Measurements from ENCODE around the gene CRADD.

Gene CRADD

DNA sequence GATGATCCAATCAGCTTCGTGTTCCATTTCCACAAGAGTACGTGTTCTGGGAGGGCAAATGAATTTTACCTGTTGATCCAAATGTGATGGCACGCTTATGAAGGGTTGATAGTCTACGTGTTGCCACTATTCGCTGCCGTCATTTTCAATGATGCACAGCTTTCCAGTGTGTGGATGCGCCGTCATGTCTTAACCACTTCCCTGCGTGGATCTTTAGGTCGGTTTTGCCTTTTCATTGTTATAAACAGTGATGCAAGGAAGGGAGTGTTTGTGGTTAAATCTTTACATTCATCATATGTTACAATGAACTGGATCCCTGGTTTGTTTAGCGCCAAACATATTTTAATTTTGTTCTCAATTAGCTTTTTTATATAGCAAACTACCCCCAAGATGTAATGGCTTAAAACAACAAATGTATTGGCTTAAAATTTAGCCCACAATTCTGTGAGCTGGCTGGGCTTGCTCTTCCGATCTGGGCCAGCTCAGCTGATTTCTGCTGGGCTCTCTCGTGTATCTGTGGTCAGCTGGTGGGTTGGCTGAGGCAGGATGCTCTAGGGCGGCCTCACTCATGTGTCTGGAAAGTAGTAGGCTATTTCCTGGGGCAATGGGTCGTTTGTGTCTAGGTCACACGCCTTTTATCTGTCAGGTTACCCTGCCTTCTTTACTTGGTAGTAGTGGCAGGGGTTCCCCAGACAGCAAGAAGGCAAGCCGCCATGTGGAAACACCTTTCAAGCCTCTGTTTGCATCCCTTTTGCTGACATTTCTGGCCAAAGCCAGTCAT, 176.7 kb downstream of the CRADD start:
- Histone ChIP-seq H3K4me3 (ENCODE audit: low read depth, low read length) (no peak overlapping the region), H3K4me1 (ENCODE audit: control insufficient read depth, insufficient read depth, low read length) (no peaks in the 10 kb centered on the region), H3K9me3 (ENCODE audit: control insufficient read depth, insufficient read depth, low read depth, low read length) (no peaks in the 10 kb centered on the region), H3K36me3 (ENCODE audit: control insufficient read depth in 2 of 2, insufficient read depth in 1 of 2, low read length in 2 of 2) (no peaks in the 10 kb centered on the region), H3K27ac (ENCODE audit: extremely low read depth, low read depth, low read length) (no peak overlapping the region)
- TF ChIP-seq ZNF24 (tag by site-specific recombination; IDR thresholded peaks at IDR 0.05) (no peak), SCRT2 (tag by site-specific recombination; IDR thresholded peaks at IDR 0.05) (peak; percentile 41), KLF1 (tag by site-specific recombination; IDR thresholded peaks at IDR 0.05) (no peak)
- ChIA-PET CTCF (no interaction called here), POLR2A (no interaction called here)

DNA sequence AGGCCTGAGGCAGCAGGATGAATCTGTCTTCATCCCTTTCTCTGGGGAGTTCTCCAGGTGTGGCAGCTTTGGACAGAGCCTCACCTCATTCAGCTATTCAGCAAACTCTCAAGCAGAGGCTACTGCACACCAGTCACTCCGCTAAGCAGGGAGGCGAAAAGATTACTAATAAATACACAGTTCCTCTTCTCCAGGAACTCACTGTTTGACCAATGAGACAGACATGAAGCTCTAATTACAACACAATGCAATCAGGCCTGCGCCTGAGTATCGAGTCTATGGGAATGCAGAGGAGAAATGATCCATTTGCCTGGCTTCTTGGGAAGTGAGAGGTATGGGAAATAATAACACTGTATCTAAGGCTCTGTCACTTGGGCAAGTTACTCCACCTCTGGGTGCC, 178.1 kb downstream of the CRADD start:
- Histone ChIP-seq H3K4me1 (ENCODE audit: control insufficient read depth, insufficient read depth, low read length) (no peaks in the 10 kb centered on the region), H3K27ac (ENCODE audit: extremely low read depth, low read depth, low read length) (no peak overlapping the region), H3K4me3 (ENCODE audit: low read depth, low read length) (no peak overlapping the region), H3K9me3 (ENCODE audit: control insufficient read depth, insufficient read depth, low read depth, low read length) (no peaks in the 10 kb centered on the region), H3K36me3 (ENCODE audit: control insufficient read depth in 2 of 2, insufficient read depth in 1 of 2, low read length in 2 of 2) (no peaks in the 10 kb centered on the region)
- ChIA-PET POLR2A (no interaction called here), CTCF (no interaction called here)
- TF ChIP-seq KLF1 (tag by site-specific recombination; IDR thresholded peaks at IDR 0.05) (no peak), ZBTB48 (tag by site-specific recombination; IDR thresholded peaks at IDR 0.05) (no peak), ZNF701 (tag by site-specific recombination; IDR thresholded peaks at IDR 0.05) (no peak), SCRT1 (tag by site-specific recombination; IDR thresholded peaks at IDR 0.05; ENCODE audit: borderline replicate concordance) (no peak), ZNF660 (tag by site-specific recombination; IDR thresholded peaks at IDR 0.05) (no peak), ZNF266 (tag by site-specific recombination; IDR thresholded peaks at IDR 0.05; ENCODE audit: low read depth) (no peak), ZNF202 (tag by site-specific recombination; IDR thresholded peaks at IDR 0.05; ENCODE audit: borderline replicate concordance) (no peak), ZNF544 (tag by site-specific recombination; IDR thresholded peaks at IDR 0.05) (no peak), ZNF530 (tag by site-specific recombination; IDR thresholded peaks at IDR 0.05; ENCODE audit: low read depth) (no peak), ZNF549 (tag by site-specific recombination; IDR thresholded peaks at IDR 0.05) (no peak), REPIN1 (tag by site-specific recombination; IDR thresholded peaks at IDR 0.05; ENCODE audit: low read depth) (no peak)
- TF ChIP-seq, protein P1, sequence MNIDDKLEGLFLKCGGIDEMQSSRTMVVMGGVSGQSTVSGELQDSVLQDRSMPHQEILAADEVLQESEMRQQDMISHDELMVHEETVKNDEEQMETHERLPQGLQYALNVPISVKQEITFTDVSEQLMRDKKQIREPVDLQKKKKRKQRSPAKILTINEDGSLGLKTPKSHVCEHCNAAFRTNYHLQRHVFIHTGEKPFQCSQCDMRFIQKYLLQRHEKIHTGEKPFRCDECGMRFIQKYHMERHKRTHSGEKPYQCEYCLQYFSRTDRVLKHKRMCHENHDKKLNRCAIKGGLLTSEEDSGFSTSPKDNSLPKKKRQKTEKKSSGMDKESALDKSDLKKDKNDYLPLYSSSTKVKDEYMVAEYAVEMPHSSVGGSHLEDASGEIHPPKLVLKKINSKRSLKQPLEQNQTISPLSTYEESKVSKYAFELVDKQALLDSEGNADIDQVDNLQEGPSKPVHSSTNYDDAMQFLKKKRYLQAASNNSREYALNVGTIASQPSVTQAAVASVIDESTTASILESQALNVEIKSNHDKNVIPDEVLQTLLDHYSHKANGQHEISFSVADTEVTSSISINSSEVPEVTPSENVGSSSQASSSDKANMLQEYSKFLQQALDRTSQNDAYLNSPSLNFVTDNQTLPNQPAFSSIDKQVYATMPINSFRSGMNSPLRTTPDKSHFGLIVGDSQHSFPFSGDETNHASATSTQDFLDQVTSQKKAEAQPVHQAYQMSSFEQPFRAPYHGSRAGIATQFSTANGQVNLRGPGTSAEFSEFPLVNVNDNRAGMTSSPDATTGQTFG (tag by site-specific recombination; IDR thresholded peaks at IDR 0.05; ENCODE audit: borderline replicate concordance), result no peak

DNA sequence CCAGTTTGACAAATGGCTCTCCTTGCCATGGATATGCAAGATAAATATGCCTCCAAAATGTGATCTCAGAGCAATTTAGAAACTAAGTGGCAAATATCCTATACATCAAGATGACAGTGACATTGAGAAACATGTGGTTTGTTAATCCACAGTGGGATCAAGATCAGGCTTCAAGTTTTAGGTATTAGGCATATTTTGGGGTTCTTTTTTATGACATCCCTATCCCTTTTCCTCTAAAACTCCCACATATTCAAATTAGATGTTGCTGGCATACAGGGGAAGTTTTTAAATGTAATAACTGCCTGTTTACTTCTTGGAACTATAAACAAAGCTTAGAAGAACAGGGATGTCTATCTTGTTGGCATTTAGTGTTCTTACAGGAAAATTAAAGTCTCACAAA, 179.4 kb downstream of the CRADD start:
- CTCF ChIA-PET, result no interaction called here
- POLR2A ChIA-PET, result no interaction called here
- no peaks in the 10 kb centered on the region for H3K4me1 ChIP-seq (ENCODE audit: control insufficient read depth, insufficient read depth, low read length)
- H3K9me3 ChIP-seq (ENCODE audit: control insufficient read depth, insufficient read depth, low read depth, low read length), result no peaks in the 10 kb centered on the region
- no peak overlapping the region for H3K4me3 ChIP-seq (ENCODE audit: low read depth, low read length)
- H3K27ac ChIP-seq (ENCODE audit: extremely low read depth, low read depth, low read length), result no peak overlapping the region
- H3K36me3 ChIP-seq (ENCODE audit: control insufficient read depth in 2 of 2, insufficient read depth in 1 of 2, low read length in 2 of 2), result no peaks in the 10 kb centered on the region
- TF ChIP-seq, protein P2, sequence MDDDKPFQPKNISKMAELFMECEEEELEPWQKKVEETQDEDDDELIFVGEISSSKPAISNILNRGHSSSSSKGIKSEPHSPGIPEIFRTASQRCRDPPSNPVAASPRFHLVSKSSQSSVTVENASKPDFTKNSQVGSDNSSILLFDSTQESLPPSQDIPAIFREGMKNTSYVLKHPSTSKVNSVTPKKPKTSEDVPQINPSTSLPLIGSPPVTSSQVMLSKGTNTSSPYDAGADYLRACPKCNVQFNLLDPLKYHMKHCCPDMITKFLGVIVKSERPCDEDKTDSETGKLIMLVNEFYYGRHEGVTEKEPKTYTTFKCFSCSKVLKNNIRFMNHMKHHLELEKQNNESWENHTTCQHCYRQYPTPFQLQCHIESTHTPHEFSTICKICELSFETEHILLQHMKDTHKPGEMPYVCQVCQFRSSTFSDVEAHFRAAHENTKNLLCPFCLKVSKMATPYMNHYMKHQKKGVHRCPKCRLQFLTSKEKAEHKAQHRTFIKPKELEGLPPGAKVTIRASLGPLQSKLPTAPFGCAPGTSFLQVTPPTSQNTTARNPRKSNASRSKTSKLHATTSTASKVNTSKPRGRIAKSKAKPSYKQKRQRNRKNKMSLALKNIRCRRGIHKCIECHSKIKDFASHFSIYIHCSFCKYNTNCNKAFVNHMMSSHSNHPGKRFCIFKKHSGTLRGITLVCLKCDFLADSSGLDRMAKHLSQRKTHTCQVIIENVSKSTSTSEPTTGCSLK (tag by site-specific recombination; IDR thresholded peaks at IDR 0.05), result no peak
- TF ChIP-seq EGR2 (tag by site-specific recombination; IDR thresholded peaks at IDR 0.05; ENCODE audit: low read depth) (no peak), ZNF214 (tag by site-specific recombination; IDR thresholded peaks at IDR 0.05; ENCODE audit: borderline replicate concordance) (no peak), ZNF223 (tag by site-specific recombination; IDR thresholded peaks at IDR 0.05) (no peak), KLF9 (tag by site-specific recombination; IDR thresholded peaks at IDR 0.05; ENCODE audit: low read depth) (no peak), ZNF114 (tag by site-specific recombination; IDR thresholded peaks at IDR 0.05) (no peak), ZNF530 (tag by site-specific recombination; IDR thresholded peaks at IDR 0.05; ENCODE audit: low read depth) (no peak), GFI1B (tag by site-specific recombination; IDR thresholded peaks at IDR 0.05) (no peak)
- TF ChIP-seq, protein P3, sequence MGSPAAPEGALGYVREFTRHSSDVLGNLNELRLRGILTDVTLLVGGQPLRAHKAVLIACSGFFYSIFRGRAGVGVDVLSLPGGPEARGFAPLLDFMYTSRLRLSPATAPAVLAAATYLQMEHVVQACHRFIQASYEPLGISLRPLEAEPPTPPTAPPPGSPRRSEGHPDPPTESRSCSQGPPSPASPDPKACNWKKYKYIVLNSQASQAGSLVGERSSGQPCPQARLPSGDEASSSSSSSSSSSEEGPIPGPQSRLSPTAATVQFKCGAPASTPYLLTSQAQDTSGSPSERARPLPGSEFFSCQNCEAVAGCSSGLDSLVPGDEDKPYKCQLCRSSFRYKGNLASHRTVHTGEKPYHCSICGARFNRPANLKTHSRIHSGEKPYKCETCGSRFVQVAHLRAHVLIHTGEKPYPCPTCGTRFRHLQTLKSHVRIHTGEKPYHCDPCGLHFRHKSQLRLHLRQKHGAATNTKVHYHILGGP (tag by site-specific recombination; IDR thresholded peaks at IDR 0.05), result no peak
- TF ChIP-seq, protein P4, sequence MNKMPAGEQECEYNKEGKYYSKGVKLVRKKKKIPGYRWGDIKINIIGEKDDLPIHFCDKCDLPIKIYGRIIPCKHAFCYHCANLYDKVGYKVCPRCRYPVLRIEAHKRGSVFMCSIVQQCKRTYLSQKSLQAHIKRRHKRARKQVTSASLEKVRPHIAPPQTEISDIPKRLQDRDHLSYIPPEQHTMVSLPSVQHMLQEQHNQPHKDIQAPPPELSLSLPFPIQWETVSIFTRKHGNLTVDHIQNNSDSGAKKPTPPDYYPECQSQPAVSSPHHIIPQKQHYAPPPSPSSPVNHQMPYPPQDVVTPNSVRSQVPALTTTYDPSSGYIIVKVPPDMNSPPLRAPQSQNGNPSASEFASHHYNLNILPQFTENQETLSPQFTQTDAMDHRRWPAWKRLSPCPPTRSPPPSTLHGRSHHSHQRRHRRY (tag by site-specific recombination; IDR thresholded peaks at IDR 0.05), result no peak
- TF ChIP-seq, protein P5, sequence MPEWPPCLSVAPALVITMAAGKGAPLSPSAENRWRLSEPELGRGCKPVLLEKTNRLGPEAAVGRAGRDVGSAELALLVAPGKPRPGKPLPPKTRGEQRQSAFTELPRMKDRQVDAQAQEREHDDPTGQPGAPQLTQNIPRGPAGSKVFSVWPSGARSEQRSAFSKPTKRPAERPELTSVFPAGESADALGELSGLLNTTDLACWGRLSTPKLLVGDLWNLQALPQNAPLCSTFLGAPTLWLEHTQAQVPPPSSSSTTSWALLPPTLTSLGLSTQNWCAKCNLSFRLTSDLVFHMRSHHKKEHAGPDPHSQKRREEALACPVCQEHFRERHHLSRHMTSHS (tag by site-specific recombination; IDR thresholded peaks at IDR 0.05), result no peak

Measured in HEK293 (cell line).